Neural cell (in vitro differentiated cells): ENCODE measurements around the gene STARD5.
"Not testable (repeated sequence)": the region's sequence is repeated elsewhere in the genome, so short reads cannot be mapped to it uniquely, and the experiment has no call there.

Experiments
- EP300 ChIP-seq: fragments of 450-650 bp; conservative IDR thresholded peaks from 2 replicates; pipeline ENCODE4 v1.6.1; 2014; ENCODE audit warnings: antibody characterized with exemption, mild to moderate bottlenecking, moderate library complexity; ENCODE audit not compliant: poor library complexity, severe bottlenecking
- EZH2 ChIP-seq: fragments of 200-600, 300-800 bp; shearing (Covaris generic), sonication (generic); IDR thresholded peaks from 2 replicates; pipeline ENCODE4 v1.6.1; 2014; ENCODE audit warnings: antibody characterized with exemption, low read length, borderline replicate concordance, mild to moderate bottlenecking; ENCODE audit not compliant: insufficient read depth, poor library complexity, severe bottlenecking
- MXI1 ChIP-seq: fragments of 450-650 bp; conservative IDR thresholded peaks from 2 replicates; pipeline ENCODE4 v1.6.1; 2014; ENCODE audit warnings: antibody characterized with exemption, mild to moderate bottlenecking; ENCODE audit not compliant: poor library complexity, severe bottlenecking
- POLR2AphosphoS5 ChIP-seq: IDR thresholded peaks from 2 replicates; pipeline ENCODE4 v1.6.1; 2012
- TF ChIP-seq, protein P1 (sequence below): fragments of 450-650 bp; IDR thresholded peaks from 2 replicates; pipeline ENCODE4 v1.5.1; 2014; ENCODE audit warnings: antibody characterized with exemption, mild to moderate bottlenecking, moderate library complexity; ENCODE audit not compliant: poor library complexity, severe bottlenecking

DNA sequence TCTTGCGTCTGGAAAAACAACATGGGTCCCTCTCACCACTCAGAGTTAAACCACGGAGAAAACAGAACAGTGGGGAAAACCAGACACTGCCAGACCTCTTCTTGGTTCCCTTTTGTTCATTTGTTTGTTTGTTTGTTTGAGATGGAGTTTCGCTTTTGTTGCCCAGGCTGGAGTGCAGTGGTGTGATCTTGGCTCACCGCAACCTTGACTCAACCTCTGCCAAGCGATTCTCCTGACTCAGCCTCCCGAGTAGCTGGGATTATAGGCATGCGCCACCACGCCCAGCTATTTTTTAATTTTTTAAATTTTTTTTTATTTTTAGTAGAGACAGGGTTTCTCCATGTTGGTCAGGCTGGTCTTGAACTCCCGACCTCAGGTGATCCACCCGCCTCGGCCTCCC lies 24.8 kb upstream of the STARD5 start:
- not testable (repeated sequence) for TF ChIP-seq MXI1, EP300, POLR2AphosphoS5, EZH2
- TF ChIP-seq, protein P1, sequence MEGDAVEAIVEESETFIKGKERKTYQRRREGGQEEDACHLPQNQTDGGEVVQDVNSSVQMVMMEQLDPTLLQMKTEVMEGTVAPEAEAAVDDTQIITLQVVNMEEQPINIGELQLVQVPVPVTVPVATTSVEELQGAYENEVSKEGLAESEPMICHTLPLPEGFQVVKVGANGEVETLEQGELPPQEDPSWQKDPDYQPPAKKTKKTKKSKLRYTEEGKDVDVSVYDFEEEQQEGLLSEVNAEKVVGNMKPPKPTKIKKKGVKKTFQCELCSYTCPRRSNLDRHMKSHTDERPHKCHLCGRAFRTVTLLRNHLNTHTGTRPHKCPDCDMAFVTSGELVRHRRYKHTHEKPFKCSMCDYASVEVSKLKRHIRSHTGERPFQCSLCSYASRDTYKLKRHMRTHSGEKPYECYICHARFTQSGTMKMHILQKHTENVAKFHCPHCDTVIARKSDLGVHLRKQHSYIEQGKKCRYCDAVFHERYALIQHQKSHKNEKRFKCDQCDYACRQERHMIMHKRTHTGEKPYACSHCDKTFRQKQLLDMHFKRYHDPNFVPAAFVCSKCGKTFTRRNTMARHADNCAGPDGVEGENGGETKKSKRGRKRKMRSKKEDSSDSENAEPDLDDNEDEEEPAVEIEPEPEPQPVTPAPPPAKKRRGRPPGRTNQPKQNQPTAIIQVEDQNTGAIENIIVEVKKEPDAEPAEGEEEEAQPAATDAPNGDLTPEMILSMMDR = not testable (repeated sequence)
